H9 (cell line): ENCODE results near the gene BRI3. TPM values are rescaled to one million over a fixed set of nuclear protein-coding genes. Genes with fewer than 3 reads are reported as not detected.

ENCODE experiments used
- DNase-seq: peaks from one replicate; pipeline ENCODE4 v3.0.0-alpha.2; 2017
- H2AFZ ChIP-seq: one replicate; pipeline ENCODE4 v1.6.1; 2013; ENCODE audit warnings: mild to moderate bottlenecking, low read length, control low read depth, moderate library complexity
- H2AK5ac ChIP-seq: 2 replicates; pipeline ENCODE4 v1.6.1; 2013; ENCODE audit warnings: low read length, control low read depth, mixed read lengths; ENCODE audit not compliant: insufficient read length
- H2BK120ac ChIP-seq: one replicate; pipeline ENCODE4 v1.6.1; 2013; ENCODE audit warnings: low read depth, mild to moderate bottlenecking, low read length, control low read depth, inconsistent platforms; ENCODE audit not compliant: poor library complexity, severe bottlenecking
- H2BK12ac ChIP-seq: 2 replicates; pipeline ENCODE4 v1.6.1; 2013; ENCODE audit warnings: low read length, control low read depth, mixed read lengths, low read depth; ENCODE audit not compliant: insufficient read length
- H2BK15ac ChIP-seq: 2 replicates; pipeline ENCODE4 v1.6.1; 2013; ENCODE audit warnings: low read depth, low read length, control low read depth
- H2BK20ac ChIP-seq: one replicate; pipeline ENCODE4 v1.6.1; 2013; ENCODE audit warnings: low read depth, mild to moderate bottlenecking, low read length, control low read depth, inconsistent platforms; ENCODE audit not compliant: poor library complexity, severe bottlenecking
- H2BK5ac ChIP-seq: 2 replicates; pipeline ENCODE4 v1.6.1; 2013; ENCODE audit warnings: low read length, control low read depth, mixed read lengths; ENCODE audit not compliant: insufficient read length
- H3K14ac ChIP-seq: 2 replicates; pipeline ENCODE4 v1.6.1; 2013; ENCODE audit warnings: low read length, control low read depth; ENCODE audit not compliant: insufficient read depth
- H3K18ac ChIP-seq: 2 replicates; pipeline ENCODE4 v1.6.1; 2013; ENCODE audit warnings: low read depth, mild to moderate bottlenecking, mixed read lengths, low read length, control low read depth; ENCODE audit not compliant: insufficient read length
- H3K23ac ChIP-seq: 2 replicates; pipeline ENCODE4 v1.6.1; 2013; ENCODE audit warnings: low read length, control low read depth, mixed read lengths, low read depth; ENCODE audit not compliant: insufficient read length
- H3K23me2 ChIP-seq: 2 replicates; pipeline ENCODE4 v1.6.1; 2013; ENCODE audit warnings: low read depth, mild to moderate bottlenecking, mixed read lengths, low read length, control low read depth; ENCODE audit not compliant: insufficient read length, poor library complexity, severe bottlenecking
- H3K27ac ChIP-seq: 2 replicates; pipeline ENCODE4 v1.5.1; 2013; ENCODE audit warnings: low read length, control low read depth, mixed read lengths, low read depth; ENCODE audit not compliant: insufficient read length
- H3K27me3 ChIP-seq: 2 replicates; pipeline ENCODE4 v1.6.1; 2013; ENCODE audit warnings: low read length, control low read depth, inconsistent platforms; ENCODE audit not compliant: insufficient read depth
- H3K4ac ChIP-seq: 2 replicates; pipeline ENCODE4 v1.6.1; 2013; ENCODE audit warnings: low read depth, mild to moderate bottlenecking, control low read depth, inconsistent platforms, low read length, moderate library complexity
- H3K4me1 ChIP-seq: 2 replicates; pipeline ENCODE4 v1.6.1; 2013; ENCODE audit warnings: low read length, control low read depth, inconsistent platforms; ENCODE audit not compliant: insufficient read depth
- H3K4me2 ChIP-seq: 2 replicates; pipeline ENCODE4 v1.6.1; 2013; ENCODE audit warnings: low read length, control low read depth, mixed read lengths; ENCODE audit not compliant: insufficient read length, insufficient read depth
- H3K56ac ChIP-seq: 2 replicates; pipeline ENCODE4 v1.6.1; 2013; ENCODE audit warnings: low read depth, mild to moderate bottlenecking, mixed read lengths, low read length, control low read depth; ENCODE audit not compliant: insufficient read length
- H3K79me1 ChIP-seq: 2 replicates; pipeline ENCODE4 v1.6.1; 2013; ENCODE audit warnings: low read depth, mild to moderate bottlenecking, moderate library complexity, low read length, control low read depth, inconsistent platforms; ENCODE audit not compliant: insufficient read depth, poor library complexity, severe bottlenecking
- H3K79me2 ChIP-seq: 2 replicates; pipeline ENCODE4 v1.6.1; 2013; ENCODE audit warnings: low read length, control low read depth, inconsistent platforms; ENCODE audit not compliant: insufficient read depth
- H3K9ac ChIP-seq: 2 replicates; pipeline ENCODE4 v1.6.1; 2013; ENCODE audit warnings: low read length, control low read depth, mixed read lengths; ENCODE audit not compliant: insufficient read length; ENCODE audit errors: extremely low read depth
- H3K9me3 ChIP-seq: one replicate; pipeline ENCODE4 v1.6.1; 2013; ENCODE audit warnings: low read depth, low read length, inconsistent platforms; ENCODE audit not compliant: control insufficient read depth
- H3T11ph ChIP-seq: one replicate; pipeline ENCODE4 v1.6.1; 2013; ENCODE audit warnings: mild to moderate bottlenecking, low read length, control low read depth, inconsistent platforms
- H4K20me1 ChIP-seq: one replicate; pipeline ENCODE4 v1.6.1; 2013; ENCODE audit not compliant: control insufficient read depth, insufficient read length, insufficient read depth
- H4K5ac ChIP-seq: 2 replicates; pipeline ENCODE4 v1.6.1; 2013; ENCODE audit warnings: low read depth, mild to moderate bottlenecking, mixed read lengths, low read length, control low read depth; ENCODE audit not compliant: insufficient read length
- H4K8ac ChIP-seq: replicated peaks from 2 replicates; pipeline ENCODE4 v1.6.1; 2013; ENCODE audit warnings: low read length, control low read depth, mixed read lengths, low read depth; ENCODE audit not compliant: insufficient read length
- H4K91ac ChIP-seq: 2 replicates; pipeline ENCODE4 v1.6.1; 2013; ENCODE audit warnings: low read depth, mild to moderate bottlenecking, moderate library complexity, mixed read lengths, low read length, control low read depth; ENCODE audit not compliant: insufficient read length
- H3K27ac Mint-ChIP-seq, 3 experiments: 2 replicates in 2 of 3; 3 replicates in 1 of 3; pipeline ENCODE4 v1.8.0; 2020 to 2021; ENCODE audit warnings: mixed read lengths in 3 of 3, mild to moderate bottlenecking in 1 of 3, moderate library complexity in 1 of 3
- H3K27me3 Mint-ChIP-seq: 2 replicates; pipeline ENCODE4 v1.8.0; 2021; ENCODE audit warnings: low read depth, mild to moderate bottlenecking, moderate library complexity, mixed read lengths
- H3K36me3 Mint-ChIP-seq, 3 experiments: 2 replicates in 2 of 3; 3 replicates in 1 of 3; pipeline ENCODE4 v1.8.0; 2020 to 2021; ENCODE audit warnings: low read depth in 3 of 3, mixed read lengths in 3 of 3; ENCODE audit not compliant: insufficient read depth in 1 of 3
- H3K4me1 Mint-ChIP-seq, 2 experiments: 2 replicates each; pipeline ENCODE4 v1.8.0; 2020; ENCODE audit warnings: mixed read lengths in 2 of 2
- H3K4me3 Mint-ChIP-seq, 2 experiments: 2 replicates in 1 of 2; 3 replicates in 1 of 2; pipeline ENCODE4 v1.8.0; 2020 to 2021; ENCODE audit warnings: mild to moderate bottlenecking in 2 of 2, mixed read lengths in 2 of 2, moderate library complexity in 1 of 2
- H3K9me3 Mint-ChIP-seq, 2 experiments: 2 replicates in 1 of 2; 3 replicates in 1 of 2; pipeline ENCODE4 v1.8.0; 2020; ENCODE audit warnings: mild to moderate bottlenecking in 2 of 2, mixed read lengths in 2 of 2, moderate library complexity in 1 of 2
- CTCF ChIP-seq: fragments of 200-600 bp; sonication (generic); conservative IDR thresholded peaks from 3 replicates; pipeline ENCODE4 v1.8.0; 2021; ENCODE audit warnings: antibody characterized with exemption, mild to moderate bottlenecking
- WGBS: extraction: QIAGEN DNeasy Blood & Tissue Kit; methylation state at CpG from one replicate; pipeline ENCODE4 v1.1.7; 2013; ENCODE audit warnings: missing lambda C conversion rate, low lambda C conversion rate, mixed read lengths; ENCODE audit not compliant: insufficient read length; ENCODE audit errors: extremely low coverage; 5-methylcytosine and 5-hydroxymethylcytosine counted together
- total RNA-seq: library from RNA; stranded (reverse); gene quantifications from 2 replicates; pipeline ENCODE4 v1.2.1, GENCODE V29; 2021

Gene BRI3
- total RNA-seq, 1 experiment from 2014 or later = 102 TPM

DNA sequence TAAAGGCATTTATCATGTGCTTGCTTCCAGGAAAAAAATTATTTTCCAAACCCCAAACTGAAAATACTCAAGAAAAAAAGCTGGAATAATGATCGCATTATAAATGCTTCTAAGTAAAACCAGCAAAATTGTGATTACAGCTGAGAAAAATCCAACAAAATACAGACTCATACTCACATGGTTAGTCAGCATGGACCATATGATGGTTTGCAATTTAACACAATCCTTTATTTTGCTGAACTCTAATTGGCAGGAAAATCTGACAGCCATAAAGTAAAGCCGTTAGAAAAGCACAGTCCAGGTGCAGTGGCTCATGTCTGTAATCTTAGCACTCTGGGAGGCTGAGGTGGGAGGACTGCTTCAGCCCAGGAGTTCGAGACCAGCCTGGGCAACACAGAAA, 59.6 kb downstream of the BRI3 start:
- TF ChIP-seq CTCF = no peak
- no peaks in the 10 kb centered on the region for H3K27me3 ChIP-seq
- H3K14ac ChIP-seq = no peak overlapping the region
- no peak overlapping the region for H4K91ac ChIP-seq
- H2BK12ac ChIP-seq = no peak overlapping the region
- H3K4me2 ChIP-seq = no peak overlapping the region
- no peak overlapping the region for H2BK20ac ChIP-seq
- H4K20me1 ChIP-seq = no peaks in the 10 kb centered on the region
- no peaks in the 10 kb centered on the region for H3K9me3 ChIP-seq
- no peak overlapping the region for H2BK120ac ChIP-seq
- H2AK5ac ChIP-seq = no peak overlapping the region
- H3K79me2 ChIP-seq = no peaks in the 10 kb centered on the region
- no CpG with 5 or more reads among the region's 3 CpGs for WGBS
- peaks cover 10 to 14% (median 12%) of the 10 kb centered on the region in 3 experiments for H3K36me3 Mint-ChIP-seq
- H3K23me2 ChIP-seq = no peaks in the 10 kb centered on the region
- H3K27me3 Mint-ChIP-seq = no peaks in the 10 kb centered on the region
- H3K9me3 Mint-ChIP-seq = no peaks in the 10 kb centered on the region
- DNase-seq = no peak
- no peak overlapping the region for H4K5ac ChIP-seq
- no peak overlapping the region for H2BK15ac ChIP-seq
- H3K9ac ChIP-seq = no peak overlapping the region
- H3K4me1 Mint-ChIP-seq = no peaks in the 10 kb centered on the region
- no peak overlapping the region for H4K8ac ChIP-seq
- no peak overlapping the region for H3K4ac ChIP-seq
- H3K4me1 ChIP-seq = no peaks in the 10 kb centered on the region
- H3K4me3 Mint-ChIP-seq = no peak overlapping the region
- no peak overlapping the region for H3K23ac ChIP-seq
- H3K56ac ChIP-seq = no peak overlapping the region
- no peak overlapping the region for H3K27ac ChIP-seq
- H2AFZ ChIP-seq = no peak overlapping the region
- H3T11ph ChIP-seq = no peak overlapping the region
- H2BK5ac ChIP-seq = no peak overlapping the region
- no peak overlapping the region for H3K27ac Mint-ChIP-seq
- H3K79me1 ChIP-seq = peaks cover 3% of the 10 kb centered on the region
- H3K18ac ChIP-seq = no peak overlapping the region

Other genes starting within 250 kb of the BRI3 start
- gene LMTK2, start 174.8 kb upstream of the BRI3 start, total RNA-seq = 22.3 and 24.9 TPM in 2 replicates
- gene BHLHA15, start 70.2 kb upstream of the BRI3 start, total RNA-seq = 1.4 and 2.1 TPM in 2 replicates
- gene TECPR1, start 29.5 kb upstream of the BRI3 start, total RNA-seq = 13.9 and 15.6 TPM in 2 replicates
- gene BAIAP2L1, start 119.4 kb downstream of the BRI3 start, total RNA-seq = 25.9 and 29.9 TPM in 2 replicates